CD4-positive, alpha-beta memory T cell (primary cell): ENCODE measurements around the gene UBE2E1. TPM values are rescaled to one million over a fixed set of nuclear protein-coding genes. Genes with fewer than 3 reads are reported as not detected.
"Not testable (repeated sequence)": the region's sequence is repeated elsewhere in the genome, so short reads cannot be mapped to it uniquely, and the experiment has no call there.

Experiments used
- CTCF ChIA-PET: fragments of 350-600 bp; sonication (Branson Sonifier 250); formaldehyde crosslinking; loops from one replicate; lab custom pipeline; 2021; ENCODE audit warnings: inconsistent platforms; ENCODE audit not compliant: partially characterized antibody; lab: Charles Lee
- POLR2A ChIA-PET: fragments of 350-600 bp; sonication (Branson Sonifier 250); formaldehyde crosslinking; loops from one replicate; lab custom pipeline; 2021; ENCODE audit not compliant: partially characterized antibody; lab: Charles Lee
- DNase-seq, 5 donors: peaks; one replicate each; pipeline versions ENCODE4 v3.0.0 to v3.0.0-alpha.2; 2020 to 2022; ENCODE audit warnings: mixed read lengths in 1 of 5
- H3K27ac ChIP-seq: one replicate; pipeline ENCODE4 v1.7.0; 2013; ENCODE audit warnings: low read depth, low read length
- H3K27me3 ChIP-seq: 2 replicates; pipeline ENCODE4 v1.7.0; 2013; ENCODE audit warnings: mild to moderate bottlenecking, low read length, moderate library complexity; ENCODE audit not compliant: insufficient read depth
- H3K36me3 ChIP-seq: 2 replicates; pipeline ENCODE4 v1.7.0; 2013; ENCODE audit warnings: mild to moderate bottlenecking, low read length, moderate library complexity; ENCODE audit not compliant: insufficient read depth
- H3K4me1 ChIP-seq: 2 replicates; pipeline ENCODE4 v1.7.0; 2013; ENCODE audit warnings: mild to moderate bottlenecking, low read length, moderate library complexity; ENCODE audit not compliant: insufficient read depth
- H3K4me3 ChIP-seq, 2 donors: one replicate each; pipeline ENCODE4 v1.7.0; 2013; ENCODE audit warnings: low read length in 2 of 2, mild to moderate bottlenecking in 1 of 2
- H3K9me3 ChIP-seq, 2 donors: one replicate each; pipeline ENCODE4 v1.7.0; 2013; ENCODE audit warnings: low read length in 2 of 2, control low read depth in 1 of 2; ENCODE audit not compliant: control insufficient read depth in 1 of 2
- H3K27ac Mint-ChIP-seq, 7 donors: one replicate each; pipeline ENCODE4 v1.8.0; 2020 to 2021; ENCODE audit warnings: mixed read lengths in 7 of 7, mild to moderate bottlenecking in 6 of 7, inconsistent platforms in 3 of 7, moderate library complexity in 3 of 7
- H3K27me3 Mint-ChIP-seq, 2 donors: one replicate each; pipeline ENCODE4 v1.8.0; 2020 to 2021; ENCODE audit warnings: mixed read lengths in 2 of 2
- H3K36me3 Mint-ChIP-seq, 2 donors: one replicate each; pipeline ENCODE4 v1.8.0; 2020 to 2021; ENCODE audit warnings: mixed read lengths in 2 of 2, inconsistent platforms in 1 of 2, mild to moderate bottlenecking in 1 of 2
- H3K4me1 Mint-ChIP-seq, 4 donors: one replicate each; pipeline ENCODE4 v1.8.0; 2020 to 2021; ENCODE audit warnings: mixed read lengths in 4 of 4, mild to moderate bottlenecking in 1 of 4
- H3K4me3 Mint-ChIP-seq, 8 donors: one replicate each; pipeline ENCODE4 v1.8.0; 2020 to 2021; ENCODE audit warnings: mixed read lengths in 8 of 8, mild to moderate bottlenecking in 7 of 8, moderate library complexity in 6 of 8, inconsistent platforms in 3 of 8
- H3K9me3 Mint-ChIP-seq, 8 donors: one replicate each; pipeline ENCODE4 v1.8.0; 2020 to 2021; ENCODE audit warnings: mixed read lengths in 8 of 8, mild to moderate bottlenecking in 5 of 8, inconsistent platforms in 3 of 8, moderate library complexity in 1 of 8
- intact Hi-C: fragments of 100-400 bp; cut with micrococcal nuclease; formaldehyde crosslinking; loops from one replicate; pipeline ENCODE4 v1.15.1; 2023
- polyA plus RNA-seq, 2 donors: library from polyadenylated mRNA; unstranded; fragments of 300-500 nt; fragmentation: Illumina TruSeq; gene quantifications; one replicate each; pipeline ENCODE4 v1.2.3, GENCODE V29; 2021
- total RNA-seq, 2 experiments: library from RNA; stranded (reverse); gene quantifications; one replicate each; pipeline ENCODE4 v1.2.3, GENCODE V29; 2021

Gene UBE2E1
- total and polyA plus RNA-seq, 4 experiments from 2014 or later, result 10.9 to 61.4 (median 35.7) TPM

GRCh38 chr3:23863060-23863459, 57.3 kb downstream of the UBE2E1 start:
- Mint-ChIP-seq H3K27me3 (no peaks in the 10 kb centered on the region), H3K9me3 (no peaks in the 10 kb centered on the region), H3K4me1 (peaks cover 45 to 83% (median 63%) of the 10 kb centered on the region in 4 donors), H3K4me3 (peak overlapping the region in 1 of 8 donors; percentile 50), H3K27ac (peak overlapping the region in 3 of 7 donors; percentile 7 to 82 (median 32)), H3K36me3 (peaks cover 15 to 16% of the 10 kb centered on the region in 2 donors)
- Histone ChIP-seq H3K4me3 (no peak overlapping the region), H3K27me3 (no peaks in the 10 kb centered on the region), H3K9me3 (no peaks in the 10 kb centered on the region), H3K4me1 (peaks cover 17% of the 10 kb centered on the region), H3K36me3 (no peaks in the 10 kb centered on the region), H3K27ac (no peak overlapping the region)
- intact Hi-C loops, result no loop called here
- no peak for DNase-seq
- ChIA-PET POLR2A (no interaction called here), CTCF (interaction anchor here (1.7 kb wide), 1 partner anchor 134 kb away, joined by 3 read pairs; no protein-coding TSS in a partner anchor)

- H3K4me1 ChIP-seq, result peaks cover 2% of the 10 kb centered on the region
- H3K4me1 Mint-ChIP-seq, result peaks cover 38 to 74% (median 53%) of the 10 kb centered on the region in 4 donors
- CTCF ChIA-PET, result interaction anchor here (1.4 kb wide), 1 partner anchor 31 kb away, joined by 3 read pairs; no protein-coding TSS in a partner anchor
- no peaks in the 10 kb centered on the region for H3K9me3 ChIP-seq
- no peak overlapping the region for H3K4me3 Mint-ChIP-seq
- peaks cover 13 to 15% of the 10 kb centered on the region in 2 donors for H3K36me3 Mint-ChIP-seq
- intact Hi-C loops, result no loop called here
- H3K9me3 Mint-ChIP-seq, result no peaks in the 10 kb centered on the region
- H3K4me3 ChIP-seq, result no peak overlapping the region
- no peaks in the 10 kb centered on the region for H3K27me3 Mint-ChIP-seq
- no peak overlapping the region for H3K27ac ChIP-seq
- no peaks in the 10 kb centered on the region for H3K36me3 ChIP-seq
- DNase-seq, result no peak
- peak overlapping the region in 2 of 7 donors; percentile 5 to 9 for H3K27ac Mint-ChIP-seq
- no peaks in the 10 kb centered on the region for H3K27me3 ChIP-seq
- POLR2A ChIA-PET, result no interaction called here
Measured at GRCh38 chr3:23864931-23865330, 59.2 kb downstream of the UBE2E1 start.

- ChIA-PET CTCF (interaction anchor here (1.2 kb wide), 1 partner anchor 12 kb away, joined by 3 read pairs; no protein-coding TSS in a partner anchor), POLR2A (interaction anchor here (0.9 kb wide), 1 partner anchor 21 kb away, joined by 3 read pairs; no protein-coding TSS in a partner anchor)
- Mint-ChIP-seq H3K27me3 (no peaks in the 10 kb centered on the region), H3K9me3 (no peaks in the 10 kb centered on the region), H3K4me3 (no peak overlapping the region), H3K36me3 (peaks cover 13 to 15% of the 10 kb centered on the region in 2 donors), H3K4me1 (peaks cover 33 to 66% (median 50%) of the 10 kb centered on the region in 4 donors), H3K27ac (peak overlapping the region in 4 of 7 donors; percentile 34 to 78 (median 53))
- intact Hi-C loops, result no loop called here
- Histone ChIP-seq H3K9me3 (no peaks in the 10 kb centered on the region), H3K4me1 (no peaks in the 10 kb centered on the region), H3K27ac (no peak overlapping the region), H3K4me3 (no peak overlapping the region), H3K27me3 (no peaks in the 10 kb centered on the region), H3K36me3 (no peaks in the 10 kb centered on the region)
- no peak for DNase-seq
Measured at GRCh38 chr3:23865595-23866396, 60.0 kb downstream of the UBE2E1 start.

- DNase-seq, result no peak
- Histone ChIP-seq H3K9me3 (no peaks in the 10 kb centered on the region), H3K27ac (no peak overlapping the region), H3K27me3 (no peaks in the 10 kb centered on the region), H3K4me3 (no peak overlapping the region), H3K36me3 (no peaks in the 10 kb centered on the region), H3K4me1 (no peaks in the 10 kb centered on the region)
- H3K27ac Mint-ChIP-seq, result peak overlapping the region in 2 of 7 donors; percentile 3 to 17
- ChIA-PET POLR2A (no interaction called here), CTCF (no interaction called here)
- H3K27me3 Mint-ChIP-seq, result no peaks in the 10 kb centered on the region
- H3K4me3 Mint-ChIP-seq, result no peak overlapping the region
- intact Hi-C loops, result no loop called here
- peaks cover 5 to 8% of the 10 kb centered on the region in 2 donors for H3K36me3 Mint-ChIP-seq
- H3K4me1 Mint-ChIP-seq, result peaks cover 24 to 51% (median 39%) of the 10 kb centered on the region in 4 donors
- H3K9me3 Mint-ChIP-seq, result no peaks in the 10 kb centered on the region
Measured at GRCh38 chr3:23867400-23867799, 61.6 kb downstream of the UBE2E1 start.

GRCh38 chr3:23867838-23868237, 62.1 kb downstream of the UBE2E1 start:
- Mint-ChIP-seq H3K36me3 (peaks cover 4 to 8% of the 10 kb centered on the region in 2 donors), H3K4me3 (no peak overlapping the region), H3K27me3 (no peaks in the 10 kb centered on the region), H3K9me3 (no peaks in the 10 kb centered on the region), H3K27ac (peak overlapping the region in 1 of 7 donors; percentile 3), H3K4me1 (peaks cover 24 to 49% (median 38%) of the 10 kb centered on the region in 4 donors)
- ChIA-PET CTCF (no interaction called here), POLR2A (no interaction called here)
- no peaks in the 10 kb centered on the region for H3K36me3 ChIP-seq
- no peak overlapping the region for H3K27ac ChIP-seq
- H3K27me3 ChIP-seq, result no peaks in the 10 kb centered on the region
- no peaks in the 10 kb centered on the region for H3K4me1 ChIP-seq
- intact Hi-C loops, result no loop called here
- H3K9me3 ChIP-seq, result no peaks in the 10 kb centered on the region
- no peak overlapping the region for H3K4me3 ChIP-seq
- no peak for DNase-seq

- Histone ChIP-seq H3K36me3 (no peaks in the 10 kb centered on the region), H3K4me3 (no peak overlapping the region), H3K9me3 (no peaks in the 10 kb centered on the region), H3K27ac (no peak overlapping the region), H3K4me1 (no peaks in the 10 kb centered on the region), H3K27me3 (no peaks in the 10 kb centered on the region)
- ChIA-PET CTCF (no interaction called here), POLR2A (no interaction called here)
- no peaks in the 10 kb centered on the region for H3K27me3 Mint-ChIP-seq
- H3K27ac Mint-ChIP-seq, result peak overlapping the region in 4 of 7 donors; percentile 2 to 58 (median 18)
- intact Hi-C loops, result no loop called here
- H3K36me3 Mint-ChIP-seq, result peaks cover 0 to 4% of the 10 kb centered on the region in 2 donors
- H3K9me3 Mint-ChIP-seq, result no peaks in the 10 kb centered on the region
- no peak overlapping the region for H3K4me3 Mint-ChIP-seq
- peaks cover 17 to 49% (median 31%) of the 10 kb centered on the region in 4 donors for H3K4me1 Mint-ChIP-seq
- DNase-seq, result no peak
Measured at GRCh38 chr3:23869977-23870662, 64.4 kb downstream of the UBE2E1 start.

GRCh38 chr3:23870663-23871043, 64.9 kb downstream of the UBE2E1 start:
- H3K4me3 Mint-ChIP-seq, H3K9me3 Mint-ChIP-seq, DNase-seq, CTCF ChIA-PET, H3K27me3 ChIP-seq, H3K27me3 Mint-ChIP-seq, H3K27ac ChIP-seq, H3K36me3 ChIP-seq, H3K27ac Mint-ChIP-seq, H3K4me1 ChIP-seq, intact Hi-C loops, H3K9me3 ChIP-seq, H3K36me3 Mint-ChIP-seq, POLR2A ChIA-PET, H3K4me3 ChIP-seq: not testable (repeated sequence)
- H3K4me1 Mint-ChIP-seq, result peaks cover 15 to 49% (median 32%) of the 10 kb centered on the region in 4 donors
